Heart left ventricle (tissue), 16 donors: ENCODE data around the gene ABLIM2. TPM values are rescaled to one million over a fixed set of nuclear protein-coding genes. Genes with fewer than 3 reads are reported as not detected.

ENCODE experiments used
- ATAC-seq, 4 donors: fragments of 200-7000 bp; cut with Tn5 transposase; one replicate each; pipeline ENCODE4 v1.9.1; 2020 to 2022; ENCODE audit warnings: moderate library complexity in 4 of 4, mild to moderate bottlenecking in 3 of 4, moderate number of reproducible peaks in 1 of 4
- DNase-seq, 5 donors: peaks; one replicate each; pipeline ENCODE4 v3.0.0-alpha.2; 2020
- H3K27ac ChIP-seq, 12 donors: fragments of 200-600 bp; sonication (generic) in 4 of 12; one replicate each; pipeline versions ENCODE4 v1.5.0 to v1.8.0; 2016 to 2022; ENCODE audit warnings: mild to moderate bottlenecking in 2 of 12
- H3K27me3 ChIP-seq, 9 donors: fragments of 200-600 bp; sonication (generic) in 2 of 9; one replicate each; pipeline versions ENCODE4 v1.5.1 to v1.8.0; 2016 to 2022; ENCODE audit warnings: mild to moderate bottlenecking in 3 of 9
- H3K36me3 ChIP-seq, 9 donors: fragments of 200-600 bp; sonication (generic) in 2 of 9; one replicate each; pipeline versions ENCODE4 v1.5.0 to v1.8.0; 2018 to 2022; ENCODE audit warnings: mild to moderate bottlenecking in 2 of 9
- H3K4me1 ChIP-seq, 12 donors: fragments of 200-600 bp; sonication (generic) in 4 of 12; one replicate each; pipeline versions ENCODE4 v1.5.0 to v1.8.0; 2016 to 2022; ENCODE audit warnings: mild to moderate bottlenecking in 3 of 12
- H3K4me3 ChIP-seq, 12 donors: fragments of 200-600 bp; sonication (generic) in 4 of 12; one replicate each; pipeline versions ENCODE4 v1.5.0 to v1.8.0; 2017 to 2022; ENCODE audit warnings: mild to moderate bottlenecking in 9 of 12, moderate library complexity in 4 of 12
- H3K9me3 ChIP-seq, 12 donors: fragments of 200-600 bp; sonication (generic) in 4 of 12; one replicate each; pipeline versions ENCODE4 v1.5.0 to v1.8.0; 2016 to 2022; ENCODE audit warnings: mild to moderate bottlenecking in 1 of 12
- CTCF ChIP-seq, 12 donors: fragments of 200-600 bp; sonication (generic) in 4 of 12; IDR thresholded peaks; one replicate each; pipeline versions ENCODE4 v1.5.0 to v1.8.0; 2018 to 2022; ENCODE audit warnings: antibody characterized with exemption in 12 of 12, mild to moderate bottlenecking in 5 of 12
- POLR2A ChIP-seq, 2 donors: fragments of 450-650 bp; IDR thresholded peaks; one replicate each; pipeline ENCODE4 v1.6.1; 2017; ENCODE audit warnings: antibody characterized with exemption in 2 of 2, mild to moderate bottlenecking in 2 of 2, moderate library complexity in 2 of 2
- WGBS, 4 donors: extraction: QIAGEN DNeasy Blood & Tissue Kit in 2 of 4; methylation state at CpG; one replicate each; pipeline versions ENCODE4 v1.1.5 to v1.1.7; 2013 to 2018; 5-methylcytosine and 5-hydroxymethylcytosine counted together
- intact Hi-C, 10 donors: fragments of 100-400 bp; cut with DNase I; formaldehyde crosslinking; loops; one replicate each; pipeline versions ENCODE4 v1.11.1 to v1.14.2; 2022
- polyA plus RNA-seq, 2 donors: library from polyadenylated mRNA; stranded (reverse); fragments of 200-250 nt; gene quantifications; one replicate each; pipeline ENCODE4 v1.2.3, GENCODE V29; 2013
- total RNA-seq, 9 donors: library from RNA; depleted of rRNA in 2 of 9; stranded (reverse); fragments of >200 nt in 2 of 9; fragmentation: NEBNext Ultra II Directional in 3 of 9; extraction: Animal tissue kit (Norgen Biotek cat#: 25700) in 3 of 9; gene quantifications; one replicate each; pipeline versions ENCODE4 v1.1.0 to v1.2.4, GENCODE V29; 2016 to 2023
- donor health status: ischemic (EF 13 %, LVEDD 7.1; RV severe dilation, severe dysfunction).
- donor health status: healthy with polysubstance abuse.
- donor health status: DM: no; HTN: yes; CAD: no.
- donor health status: DM: no; HTN: no; CAD: no.
- donor health status: ischemic (EF 25% LVEDD 6.9; RV normal size, moderate dysfunction).
- donor health status: ischemic (EF 25% LVEDD 5.7; RV mildly dilated, moderate dysfunction).
- donor health status: healthy.
- donor health status: DM: yes; HTN: yes; CAD: no.
- donor health status: ischemic (EF 35%, LVEDD 5.7; RV mildly dilated, moderate dysfunction).
- donor health status: nonischemic (EF 11% LVEDD 7.7; RV severe dilation, severe dysfunction).
- donor health status: DM: yes; HTN: yes; CAD: no.
- donor health status: PGD.
- donor health status: ischemic (EF 29% LVEDD 5.4; RV normal size, mild dysfunction).
- donor health status: nonischemic (EF 23%, LVEDD 6.1; RV moderate dilation, normal function).

ABLIM2 gene
- total and polyA plus RNA-seq, 11 donors, result 11.1 to 27.9 (median 18.4) TPM

- Histone ChIP-seq H3K27ac (no peak overlapping the region), H3K4me1 (peaks cover 4 to 18% (median 9%) of the 10 kb centered on the region in 12 donors), H3K27me3 (no peaks in the 10 kb centered on the region), H3K9me3 (no peaks in the 10 kb centered on the region), H3K36me3 (peaks cover 0 to 4% (median 0%) of the 10 kb centered on the region in 9 donors), H3K4me3 (no peak overlapping the region)
- DNase-seq (no peak), ATAC-seq (no peak)
- no peak for TF ChIP-seq CTCF (IDR thresholded peaks at IDR 0.05)
- TF ChIP-seq POLR2A (IDR thresholded peaks at IDR 0.05), result no peak
- WGBS, 4 donors, result 93 to 97% (median 94%) methylated on average over 7 of the region's 7 CpGs
- intact Hi-C loops, result no loop called here
Observed at GRCh38 chr4:8045909-8046308, 112.7 kb downstream of the ABLIM2 start.

DNA sequence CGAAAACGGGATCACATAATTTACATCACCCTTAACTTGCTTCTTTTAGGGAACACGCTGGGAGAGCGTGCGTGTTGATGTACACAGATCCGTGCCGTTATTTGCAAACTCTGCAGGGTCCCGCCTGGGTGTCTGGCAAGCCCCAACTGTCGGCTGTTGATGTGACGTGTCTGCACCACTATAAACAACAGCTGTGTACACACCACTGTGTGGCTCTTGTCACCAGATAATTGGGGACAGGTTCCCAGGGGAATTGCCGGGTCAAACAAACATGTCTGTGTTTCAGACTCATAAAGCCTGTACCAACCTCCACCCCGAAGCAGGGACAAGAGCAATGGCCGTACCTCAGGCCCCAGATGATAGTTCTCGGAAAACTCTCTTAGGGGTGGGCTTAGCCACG lies 113.9 kb downstream of the ABLIM2 start:
- peaks cover 0 to 5% (median 0%) of the 10 kb centered on the region in 12 donors for H3K4me1 ChIP-seq
- H3K27me3 ChIP-seq, result no peaks in the 10 kb centered on the region
- peaks cover 0 to 4% (median 0%) of the 10 kb centered on the region in 9 donors for H3K36me3 ChIP-seq
- WGBS, 4 donors, result 63 to 80% (median 76%) methylated on average over 15 of the region's 15 CpGs
- intact Hi-C loops, result no loop called here
- ATAC-seq (no peak), DNase-seq (no peak)
- no peak for TF ChIP-seq POLR2A (IDR thresholded peaks at IDR 0.05)
- TF ChIP-seq CTCF (IDR thresholded peaks at IDR 0.05), result no peak
- H3K9me3 ChIP-seq, result no peaks in the 10 kb centered on the region
- H3K4me3 ChIP-seq, result no peak overlapping the region
- H3K27ac ChIP-seq, result no peak overlapping the region

GRCh38 chr4:8044244-8044643 lies 114.4 kb downstream of the ABLIM2 start:
- Histone ChIP-seq H3K4me3 (no peak overlapping the region), H3K36me3 (peaks cover 0 to 4% (median 0%) of the 10 kb centered on the region in 9 donors), H3K9me3 (no peaks in the 10 kb centered on the region), H3K27me3 (no peaks in the 10 kb centered on the region), H3K4me1 (peaks cover 0 to under 1% (median 0%) of the 10 kb centered on the region in 12 donors), H3K27ac (no peak overlapping the region)
- intact Hi-C loops, result no loop called here
- 88 to 92% (median 92%) methylated on average over 7 of the region's 7 CpGs for whole genome bisulfite sequencing, 4 donors
- no peak for ATAC-seq
- no peak for DNase-seq
- TF ChIP-seq CTCF (IDR thresholded peaks at IDR 0.05), result no peak
- TF ChIP-seq POLR2A (IDR thresholded peaks at IDR 0.05), result no peak

DNA sequence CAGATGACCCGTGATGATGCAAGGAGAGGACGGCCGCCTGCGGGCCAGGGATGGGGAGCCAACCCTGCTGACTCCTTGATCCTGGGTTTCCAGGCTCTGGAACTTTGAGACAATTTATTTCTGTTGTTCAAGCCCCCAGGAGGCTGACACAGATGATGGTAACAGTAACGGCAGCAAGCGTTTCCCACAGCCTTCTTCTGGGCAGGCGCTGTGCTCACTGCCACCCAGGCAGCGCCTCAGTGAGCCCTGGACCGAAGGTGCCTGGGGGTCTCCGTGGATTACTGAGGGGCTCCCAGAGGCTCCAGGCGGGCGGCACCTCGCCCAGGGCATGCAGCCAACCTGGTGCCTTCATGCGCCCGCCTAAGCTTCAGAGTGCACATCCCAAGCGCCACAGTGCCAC lies 115.0 kb downstream of the ABLIM2 start:
- TF ChIP-seq POLR2A (IDR thresholded peaks at IDR 0.05) (no peak), CTCF (IDR thresholded peaks at IDR 0.05) (no peak)
- Histone ChIP-seq H3K27me3 (no peaks in the 10 kb centered on the region), H3K4me1 (no peaks in the 10 kb centered on the region), H3K9me3 (no peaks in the 10 kb centered on the region), H3K27ac (no peak overlapping the region), H3K36me3 (peaks cover 0 to 4% (median 0%) of the 10 kb centered on the region in 9 donors), H3K4me3 (no peak overlapping the region)
- DNase-seq (no peak), ATAC-seq (no peak)
- intact Hi-C loops, result no loop called here
- WGBS, 4 donors, result 92 to 94% (median 94%) methylated on average over 10 to 16 of the region's 16 CpGs
